ENCODE data around the gene PNLIP.

PNLIP gene

GRCh38 chr10:116587878-116588591 is 42.3 kb downstream of the PNLIP start:
- no peak for DNase-seq

GRCh38 chr10:116588995-116589394 is 43.3 kb downstream of the PNLIP start:
- no peak for DNase-seq

DNA sequence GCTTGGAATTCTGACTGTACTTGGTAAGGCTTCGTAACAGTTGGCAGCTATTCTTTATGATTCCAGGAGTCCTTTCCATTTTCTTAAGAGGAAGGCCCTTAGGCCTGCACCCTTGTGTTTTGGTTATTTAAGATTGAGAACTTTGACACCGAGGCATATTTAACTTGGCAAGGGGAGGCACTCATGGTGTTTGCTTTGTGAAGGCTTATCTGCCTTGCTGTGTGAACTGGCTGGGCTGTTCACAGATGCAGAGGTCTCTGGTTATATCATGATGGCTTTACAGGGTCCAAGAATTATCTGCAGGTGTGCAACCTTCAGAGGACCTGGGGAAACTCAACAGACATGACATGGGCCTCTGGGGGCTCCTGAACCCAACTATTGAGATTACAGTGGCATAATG is 44.2 kb downstream of the PNLIP start:
- no peak for DNase-seq

GRCh38 chr10:116590590-116591444 is 45.1 kb downstream of the PNLIP start, which contains the start of gene PNLIPRP1:
Gene PNLIPRP1, plus strand, starts transcription at chr10:116590959. Its CDS starts 171 bp downstream, at chr10:116591130.
- DNase-seq, result no peak

DNA sequence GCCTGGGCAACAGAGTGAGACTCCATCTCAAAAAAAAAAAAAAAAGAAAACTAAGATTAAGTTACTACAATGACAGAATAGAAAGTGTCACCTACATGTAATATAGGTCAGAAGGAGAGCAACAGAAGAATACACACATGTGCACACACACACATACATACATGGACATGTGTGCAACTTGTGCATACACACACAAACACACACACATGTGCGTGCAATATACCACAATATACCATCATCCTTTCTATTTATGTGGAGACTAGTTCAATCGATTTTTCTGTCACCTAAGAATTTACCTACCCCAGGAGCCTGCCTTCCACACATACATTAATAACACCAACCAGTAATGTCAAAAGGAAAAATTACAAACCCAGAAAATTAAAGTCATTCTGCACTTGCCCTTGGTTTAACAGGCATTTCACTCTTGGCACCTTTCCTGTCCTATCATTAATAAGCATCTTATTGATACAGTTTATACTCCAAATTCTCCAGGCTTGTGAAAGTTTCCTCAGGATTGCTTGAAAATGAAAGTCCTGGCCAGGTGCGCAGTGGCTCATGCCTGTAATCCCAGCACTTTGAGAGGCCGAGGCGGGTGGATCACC is 47.5 kb downstream of the PNLIP start:
- DNase-seq, result no peak

DNA sequence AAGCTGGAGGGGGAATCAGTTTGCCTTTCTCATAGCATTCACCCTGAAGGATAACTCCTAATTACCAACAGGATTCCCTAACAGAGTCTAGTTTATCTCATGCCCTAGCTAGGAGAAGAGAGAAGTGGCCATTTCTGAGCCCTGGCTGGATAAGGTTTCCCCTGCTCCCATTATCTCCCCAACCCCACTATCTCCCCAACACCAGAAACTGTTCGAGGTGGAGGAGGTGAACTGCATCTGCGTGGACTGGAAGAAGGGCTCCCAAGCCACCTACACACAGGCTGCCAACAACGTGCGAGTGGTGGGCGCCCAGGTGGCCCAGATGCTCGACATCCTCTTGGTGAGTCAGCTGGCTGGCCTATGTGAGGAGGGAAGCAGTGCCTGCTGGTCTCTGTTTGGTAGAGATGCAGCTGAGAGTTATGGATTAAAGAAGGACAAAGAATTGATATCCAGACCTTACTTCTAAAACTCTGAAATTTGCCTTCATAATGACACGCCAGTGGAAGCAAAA is 48.8 kb downstream of the PNLIP start:
- no peak for DNase-seq

DNA sequence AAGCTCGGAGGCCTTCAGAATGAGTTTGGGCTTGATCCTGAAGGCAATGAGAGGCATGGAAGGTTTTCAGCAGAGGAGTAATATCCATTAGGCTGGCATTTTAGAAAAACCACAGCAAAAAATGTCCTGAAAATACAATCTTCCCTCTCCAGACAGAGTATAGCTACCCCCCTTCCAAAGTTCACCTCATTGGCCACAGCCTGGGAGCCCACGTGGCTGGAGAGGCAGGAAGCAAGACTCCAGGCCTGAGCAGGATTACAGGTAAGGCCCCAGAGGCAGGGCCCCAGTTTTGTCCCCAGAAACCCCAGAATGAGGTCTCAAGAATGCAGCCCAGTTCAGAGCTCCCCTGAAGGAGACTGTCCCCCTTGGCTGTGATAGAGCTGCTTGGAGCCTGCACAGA is 50.3 kb downstream of the PNLIP start:
- DNase-seq, result no peak

DNA sequence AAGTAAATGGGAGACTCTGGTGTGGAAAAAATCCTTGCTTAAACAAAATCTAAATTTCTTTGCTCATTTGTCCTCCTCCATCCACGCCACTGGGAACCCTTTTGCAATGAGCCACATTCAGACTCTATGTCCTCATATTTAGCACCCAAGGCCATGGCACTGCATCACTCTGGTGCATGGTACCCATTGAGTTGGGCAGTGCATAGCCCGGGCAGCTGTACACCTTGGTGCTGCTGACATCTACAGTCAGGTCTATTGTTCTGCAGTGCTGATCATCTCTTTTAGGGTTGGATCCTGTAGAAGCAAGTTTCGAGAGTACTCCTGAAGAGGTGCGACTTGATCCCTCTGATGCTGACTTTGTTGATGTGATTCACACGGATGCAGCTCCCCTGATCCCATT is 51.8 kb downstream of the PNLIP start:
- no peak for DNase-seq

GRCh38 chr10:116598329-116598728 is 52.6 kb downstream of the PNLIP start:
- DNase-seq, result no peak

- DNase-seq, result no peak
Observed at GRCh38 chr10:116599991-116600390, 54.3 kb downstream of the PNLIP start.

- no peak for DNase-seq
Observed at GRCh38 chr10:116602648-116603400, 57.1 kb downstream of the PNLIP start.

- no peak for DNase-seq
Observed at GRCh38 chr10:116606061-116606483, 60.3 kb downstream of the PNLIP start.

DNA sequence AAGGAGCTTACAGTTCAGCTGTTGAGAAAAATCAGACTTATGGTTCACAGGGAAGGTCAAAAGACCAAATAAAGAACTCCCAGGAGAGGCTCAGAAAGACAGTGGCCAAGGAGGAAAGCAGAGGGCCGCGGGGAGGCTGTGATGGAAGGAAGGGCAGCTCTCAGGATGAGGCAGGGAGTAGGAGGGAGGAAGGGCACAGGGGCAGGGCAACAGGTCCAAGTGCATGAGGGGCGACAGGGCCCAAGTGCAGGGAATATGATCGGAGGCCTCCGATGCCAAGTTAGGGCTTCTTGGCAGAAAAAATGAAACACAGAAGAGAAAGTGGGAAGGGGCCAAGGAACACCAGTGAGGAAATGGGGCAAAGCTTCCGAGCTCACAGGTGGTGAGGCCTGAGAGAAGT is 61.6 kb downstream of the PNLIP start:
- DNase-seq, result no peak

GRCh38 chr10:116608686-116609594 is 63.2 kb downstream of the PNLIP start:
- DNase-seq, result no peak

- no peak for DNase-seq
Observed at GRCh38 chr10:116610443-116611152, 64.9 kb downstream of the PNLIP start.

DNA sequence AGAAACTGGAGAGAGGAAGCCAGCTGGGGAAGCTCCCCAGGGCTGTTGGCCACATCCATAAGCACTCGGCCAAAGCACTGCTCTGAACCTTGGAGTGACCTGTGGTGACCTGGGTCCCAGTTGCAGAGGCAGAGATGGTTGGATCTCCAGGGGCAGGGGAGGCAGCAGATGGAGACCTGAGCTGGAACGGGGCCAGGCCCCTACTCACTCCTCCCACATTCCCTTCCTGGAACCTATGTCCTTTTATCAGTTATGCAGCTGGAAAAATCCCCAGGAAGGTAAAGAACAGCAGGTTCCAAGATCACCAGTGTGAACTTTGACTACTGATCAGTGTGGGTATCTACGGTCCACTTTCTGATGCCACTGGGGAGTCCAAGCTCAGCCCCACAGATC is 65.4 kb downstream of the PNLIP start:
- DNase-seq, result no peak

DNA sequence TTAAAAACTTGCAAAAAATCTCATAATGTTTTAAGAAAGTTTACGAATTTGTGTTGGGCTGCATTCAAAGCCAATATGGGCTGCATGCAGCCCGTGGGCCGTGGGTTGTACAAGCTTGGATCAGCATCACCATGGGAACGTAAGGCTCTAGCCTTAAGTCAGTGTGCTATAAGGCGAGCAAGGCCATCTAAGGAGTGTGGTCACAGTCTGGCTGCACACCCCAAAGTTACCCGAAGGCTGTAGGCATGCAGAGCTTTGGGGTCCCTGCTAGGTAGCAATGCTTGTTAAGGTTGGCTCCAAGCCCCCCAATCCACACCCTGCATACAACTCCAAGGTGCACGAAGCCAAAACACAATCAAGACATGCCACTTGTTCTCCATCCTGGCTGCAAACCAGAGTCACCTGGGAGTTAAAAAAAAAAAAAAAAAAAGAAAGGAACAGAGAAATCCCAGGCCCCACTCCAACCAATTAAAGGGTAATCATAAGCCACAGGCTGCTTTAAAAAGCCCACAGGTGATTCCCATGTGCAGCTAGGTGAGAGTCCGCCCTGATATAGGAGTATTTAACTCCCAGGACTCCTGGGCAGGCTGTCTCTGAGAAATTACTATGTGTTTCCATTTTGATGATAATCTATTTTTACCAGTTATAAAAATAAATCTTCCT is 66.5 kb downstream of the PNLIP start:
- DNase-seq, result no peak

GRCh38 chr10:116613471-116613870 is 67.7 kb downstream of the PNLIP start:
- no peak for DNase-seq

DNA sequence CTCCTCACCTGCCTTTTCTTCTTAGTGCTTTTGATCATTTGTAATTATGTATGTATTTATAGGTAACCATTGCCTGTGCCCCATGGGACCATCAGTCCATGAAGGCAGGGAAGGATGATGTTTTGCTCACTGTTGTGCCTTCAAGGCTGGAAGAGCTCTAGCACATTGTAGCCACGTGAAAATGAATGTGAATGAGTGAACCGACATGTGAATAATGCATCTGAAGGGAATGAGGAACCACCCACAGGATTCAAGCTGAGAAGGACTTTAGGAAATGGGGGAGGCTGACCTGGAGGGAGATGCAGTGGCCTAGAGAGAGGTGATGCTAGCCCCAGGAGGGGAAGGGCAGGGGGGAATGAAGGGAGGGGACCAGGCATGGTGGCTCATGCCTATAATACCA is 69.1 kb downstream of the PNLIP start:
- no peak for DNase-seq

GRCh38 chr10:116615199-116615776 is 69.6 kb downstream of the PNLIP start:
- DNase-seq, result no peak

Measured in CD4-positive, alpha-beta T cell treated with Interleukin-12 subunit alpha and Interleukin-12 subunit beta, for 1 hour (primary cell).